GM18505 (cell line): Measurements from ENCODE around the gene MSANTD3.
"Not testable (repeated sequence)": the region's sequence is repeated elsewhere in the genome, so short reads cannot be mapped to it uniquely, and the experiment has no call there.

ENCODE experiments used
- ATAC-seq: cut with Tn5 transposase; IDR thresholded peaks from one replicate; pipeline ENCODE4 v1.9.1; 2021; ENCODE audit not compliant: unreplicated experiment
- POLR2A ChIP-seq: IDR thresholded peaks from 4 replicates; pipeline ENCODE4 v1.6.1; 2011; ENCODE audit warnings: borderline replicate concordance; ENCODE audit not compliant: insufficient read depth, insufficient read length; ENCODE audit errors: extremely low read depth

The MSANTD3 gene

GRCh38 chr9:100413839-100414420, 13.0 kb upstream of the MSANTD3 start:
- no peak for ATAC-seq
- TF ChIP-seq POLR2A: no peak

- no peak for ATAC-seq
- no peak for TF ChIP-seq POLR2A
Measured at GRCh38 chr9:100417815-100418214, 9.1 kb upstream of the MSANTD3 start.

- ATAC-seq: no peak
- no peak for TF ChIP-seq POLR2A
Measured at GRCh38 chr9:100419166-100419565, 7.8 kb upstream of the MSANTD3 start.

- ATAC-seq: not testable (repeated sequence)
Measured at GRCh38 chr9:100421116-100421515, 5.8 kb upstream of the MSANTD3 start.

GRCh38 chr9:100425758-100426157, 1.2 kb upstream of the MSANTD3 start:
- ATAC-seq: no peak
- no peak for TF ChIP-seq POLR2A

GRCh38 chr9:100426189-100426529, 784 bp upstream of the MSANTD3 start:
- no peak for ATAC-seq
- no peak for TF ChIP-seq POLR2A

- TF ChIP-seq POLR2A: no peak
- peak; percentile 50 for ATAC-seq
Measured at GRCh38 chr9:100427366-100428263, 672 bp downstream of the MSANTD3 start.

- no peak for TF ChIP-seq POLR2A
- no peak for ATAC-seq
Measured at GRCh38 chr9:100428871-100429654, 2.1 kb downstream of the MSANTD3 start.

GRCh38 chr9:100430286-100430940, 3.5 kb downstream of the MSANTD3 start:
- ATAC-seq: no peak
- no peak for TF ChIP-seq POLR2A

GRCh38 chr9:100431886-100432285, 4.9 kb downstream of the MSANTD3 start:
- TF ChIP-seq POLR2A: no peak
- no peak for ATAC-seq

GRCh38 chr9:100432736-100433135, 5.8 kb downstream of the MSANTD3 start:
- no peak for TF ChIP-seq POLR2A
- ATAC-seq: no peak

- TF ChIP-seq POLR2A: no peak
- no peak for ATAC-seq
Measured at GRCh38 chr9:100436571-100436970, 9.6 kb downstream of the MSANTD3 start.
